ENCODE results near the gene SLC35C1.

SLC35C1 gene

GRCh38 chr11:45804761-45805304 lies at the start of gene SLC35C1:
Gene SLC35C1 (plus strand): TSS chr11:45805149. CDS start chr11:45805802, 653 bp downstream.
- DNase-seq (ENCODE audit: low read depth in 3 of 3) = peak; percentile 93 to 94 (median 93)

DNA sequence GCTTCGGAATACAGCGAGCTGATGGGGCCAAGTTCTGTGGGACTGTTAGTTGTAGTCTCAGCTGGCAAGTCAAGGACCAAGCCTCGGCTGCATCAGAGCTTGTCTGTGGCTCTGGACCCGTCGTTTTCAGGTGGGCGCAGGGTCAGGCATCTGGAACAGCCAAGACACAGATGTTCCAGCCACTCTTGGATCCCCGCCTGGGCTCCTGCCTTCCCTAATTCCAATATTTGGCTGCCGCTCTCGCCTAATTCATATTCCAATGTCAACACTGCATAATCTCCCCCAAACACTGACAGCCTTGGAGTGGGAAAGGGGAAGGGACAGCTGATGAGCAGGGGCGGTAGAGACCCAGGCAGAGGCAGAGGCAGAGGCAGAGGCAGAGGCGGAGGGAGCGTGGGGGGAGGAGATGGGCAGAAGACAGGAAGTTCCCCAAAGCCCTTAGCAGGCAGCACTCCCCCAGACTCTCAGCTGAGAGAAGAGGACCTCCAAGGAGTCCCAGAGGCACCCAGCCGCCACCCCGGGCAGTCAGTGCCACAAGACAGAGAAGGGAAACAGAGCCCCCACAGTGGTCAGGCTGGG lies 49.6 kb upstream of the SLC35C1 start:
- DNase-seq (ENCODE audit: low read depth in 3 of 3) = no peak

DNA sequence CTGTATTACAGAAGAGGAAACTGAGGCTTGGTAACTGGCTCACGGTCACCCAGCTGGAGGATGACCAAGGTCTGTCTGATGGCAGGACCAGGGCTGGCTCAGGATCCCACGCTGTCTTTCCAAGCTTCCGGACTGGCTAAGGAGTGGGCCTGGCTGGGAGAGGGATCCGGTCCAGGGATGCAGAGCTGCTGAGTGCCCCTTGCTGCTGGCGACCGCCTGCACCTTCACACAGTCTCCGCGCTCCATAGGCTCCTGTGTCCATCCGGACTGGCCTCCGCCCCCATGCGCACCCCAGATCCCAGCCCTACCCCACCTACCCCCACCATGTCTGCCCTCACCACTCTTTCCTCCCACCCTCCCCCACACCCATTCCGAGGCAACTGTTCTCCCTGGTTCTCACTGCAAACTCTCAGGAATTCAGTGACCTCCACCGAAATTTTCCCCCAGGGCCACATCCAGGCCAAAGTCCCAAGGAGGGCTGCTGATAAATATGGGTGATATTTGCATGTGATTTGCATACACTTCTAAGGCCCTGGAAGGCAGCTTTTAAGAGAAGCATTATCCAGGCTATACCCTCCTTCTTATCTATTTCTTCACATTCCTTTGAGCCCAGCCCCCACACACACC lies 48.5 kb upstream of the SLC35C1 start:
- DNase-seq (ENCODE audit: low read depth in 3 of 3) = no peak

DNA sequence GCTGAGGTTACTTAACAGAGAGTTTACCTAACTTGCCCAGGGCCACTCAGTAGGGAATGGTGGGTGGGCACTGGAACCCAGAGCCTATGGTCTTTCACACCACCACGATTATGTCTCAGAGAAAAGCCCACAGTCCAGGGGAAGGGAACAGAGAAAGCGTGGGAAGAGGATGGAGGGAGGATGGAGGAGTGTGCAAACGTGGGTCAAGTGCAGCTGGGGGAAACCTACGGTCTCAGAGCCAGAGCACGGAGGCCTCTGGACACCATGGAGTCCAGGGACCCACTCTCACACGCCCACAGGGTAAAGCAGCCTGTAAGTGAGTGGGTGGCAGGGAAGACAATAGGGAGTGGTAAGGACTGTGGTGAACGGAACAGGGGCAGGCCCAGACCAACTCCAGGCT lies 47.3 kb upstream of the SLC35C1 start:
- no peak for DNase-seq (ENCODE audit: low read depth in 3 of 3)

DNA sequence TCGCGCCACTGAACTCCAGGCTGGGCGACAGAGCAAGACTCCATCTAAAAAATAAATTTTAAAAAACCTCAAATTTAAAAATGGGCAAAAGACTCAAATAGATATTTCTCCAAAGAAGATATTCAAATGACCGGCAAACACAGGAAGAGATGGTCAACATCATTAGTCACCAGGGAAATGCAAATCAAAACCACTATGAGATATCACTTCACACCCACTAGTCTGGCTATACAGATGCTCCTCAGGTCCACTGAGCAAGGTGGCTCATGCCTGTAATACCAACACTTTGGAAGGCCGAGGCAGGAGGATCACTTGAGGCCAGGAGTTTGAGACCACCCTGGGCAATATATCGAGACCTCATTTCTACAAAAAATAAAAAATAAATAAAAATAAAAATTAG lies 43.3 kb upstream of the SLC35C1 start:
- no peak for DNase-seq (ENCODE audit: low read depth in 3 of 3)

DNA sequence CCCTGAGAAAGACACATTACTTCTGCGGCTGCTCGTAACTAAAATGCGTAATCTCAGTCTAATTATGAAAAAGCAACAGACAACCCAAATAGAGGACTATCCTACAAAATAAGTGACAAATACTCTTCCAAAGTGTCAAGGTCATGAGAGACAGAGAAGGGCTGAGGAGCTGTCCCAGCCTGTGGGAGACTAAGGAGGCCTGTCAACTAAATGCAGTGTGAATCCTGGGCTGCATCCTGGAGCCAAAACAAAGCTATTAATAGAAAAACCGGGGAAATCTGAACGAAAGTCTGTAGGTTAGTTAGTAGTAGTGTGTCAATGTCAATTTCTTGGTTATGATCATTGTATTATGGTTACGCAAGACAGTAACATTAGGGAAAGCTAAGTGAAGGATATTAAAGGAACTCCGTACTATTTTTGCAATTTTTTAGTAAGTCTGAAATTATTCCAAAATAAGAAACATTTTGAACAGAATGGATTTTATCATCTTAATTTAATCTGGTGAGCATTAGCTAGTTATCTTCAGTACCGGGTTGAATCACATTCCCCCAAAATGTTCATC lies 39.8 kb upstream of the SLC35C1 start:
- no peak for DNase-seq (ENCODE audit: low read depth in 3 of 3)

DNA sequence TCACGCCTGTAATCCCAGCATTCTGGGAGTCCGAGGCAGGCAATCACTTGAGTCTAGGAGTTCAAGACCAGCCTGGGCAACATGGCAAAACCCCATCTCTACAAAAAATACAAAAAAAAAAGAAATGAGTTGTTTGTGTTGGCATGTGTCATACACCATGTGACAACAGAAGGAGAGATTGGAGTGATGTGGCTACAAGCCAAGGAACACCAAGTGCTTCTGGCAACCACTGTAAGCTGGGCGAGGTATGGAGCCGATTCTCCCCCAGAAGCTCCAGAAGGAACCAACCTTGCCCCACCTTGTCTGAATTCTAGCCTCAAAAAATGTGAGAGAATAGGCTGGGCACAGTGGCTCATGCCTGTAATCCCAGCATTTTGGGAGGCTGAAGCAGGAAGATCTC lies 39.1 kb upstream of the SLC35C1 start:
- DNase-seq (ENCODE audit: low read depth in 3 of 3) = no peak

- no peak for DNase-seq (ENCODE audit: low read depth in 3 of 3)
Measured at GRCh38 chr11:45766469-45766868, 38.5 kb upstream of the SLC35C1 start.

GRCh38 chr11:45768486-45768885 lies 36.5 kb upstream of the SLC35C1 start:
- no peak for DNase-seq (ENCODE audit: low read depth in 3 of 3)

- DNase-seq (ENCODE audit: low read depth in 3 of 3) = no peak
Measured at GRCh38 chr11:45769960-45770359, 35.0 kb upstream of the SLC35C1 start.

GRCh38 chr11:45771193-45771565 lies 33.8 kb upstream of the SLC35C1 start:
- DNase-seq (ENCODE audit: low read depth in 3 of 3) = peak; percentile 50 to 55 (median 52)

DNA sequence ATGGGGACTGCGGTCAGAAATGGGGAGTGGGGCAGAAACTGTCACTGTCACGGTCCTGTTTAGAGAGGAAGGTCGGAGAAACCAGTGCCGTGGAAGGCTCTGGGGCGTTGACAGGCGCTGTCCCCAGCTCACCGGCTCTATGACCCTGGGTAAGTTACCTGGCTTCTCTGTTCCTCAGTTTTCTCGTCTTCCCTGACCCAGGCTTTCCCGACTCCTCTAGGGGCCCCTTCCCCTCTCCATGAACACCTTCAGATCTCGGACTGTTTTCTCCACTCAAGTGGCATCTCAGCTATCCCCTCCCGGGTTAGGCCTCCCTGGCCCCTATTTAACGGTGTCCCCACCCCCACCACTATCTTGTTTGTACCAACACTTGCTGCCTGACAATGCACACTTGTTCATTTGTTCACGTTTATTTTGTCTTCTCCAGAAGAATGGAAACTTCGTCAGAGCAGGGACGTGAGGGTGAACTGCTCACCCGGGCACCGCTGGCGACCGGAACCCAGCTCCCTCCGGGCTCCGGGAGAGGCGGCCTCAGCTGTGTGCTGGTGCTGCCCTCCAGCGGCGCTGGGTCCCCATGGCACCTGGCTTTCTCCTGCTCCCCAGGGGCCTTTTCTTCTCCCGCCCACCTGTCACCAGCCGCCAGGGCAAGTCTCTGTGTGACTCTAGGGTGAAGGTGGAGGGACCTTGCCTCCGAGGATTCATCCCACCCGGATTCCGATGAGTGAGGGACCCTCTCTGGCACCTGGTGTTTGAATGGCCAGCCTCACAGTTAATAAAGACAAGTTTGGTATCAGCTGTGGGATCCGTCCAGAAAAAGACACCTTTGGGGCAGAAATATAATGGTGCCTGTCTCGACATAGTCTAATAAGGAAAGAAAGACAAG lies 33.1 kb upstream of the SLC35C1 start:
- DNase-seq (ENCODE audit: low read depth in 3 of 3) = peak; percentile 66 to 79 (median 68)

DNA sequence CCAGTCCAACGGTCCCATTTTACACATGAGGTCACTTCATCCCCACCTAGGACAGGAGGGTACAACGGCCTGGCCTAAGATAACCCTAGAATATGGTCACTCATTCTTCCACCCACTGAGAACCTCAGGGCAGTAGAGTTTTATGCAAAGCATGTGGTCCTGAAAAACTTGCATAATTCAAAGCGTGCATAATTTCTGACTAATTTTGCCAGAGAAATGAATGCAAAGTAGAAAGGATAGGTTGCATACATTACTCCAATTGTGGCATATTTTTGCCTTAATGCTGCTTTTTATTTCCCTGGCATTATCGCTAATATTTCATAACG lies 32.5 kb upstream of the SLC35C1 start:
- DNase-seq (ENCODE audit: low read depth in 3 of 3) = no peak

DNA sequence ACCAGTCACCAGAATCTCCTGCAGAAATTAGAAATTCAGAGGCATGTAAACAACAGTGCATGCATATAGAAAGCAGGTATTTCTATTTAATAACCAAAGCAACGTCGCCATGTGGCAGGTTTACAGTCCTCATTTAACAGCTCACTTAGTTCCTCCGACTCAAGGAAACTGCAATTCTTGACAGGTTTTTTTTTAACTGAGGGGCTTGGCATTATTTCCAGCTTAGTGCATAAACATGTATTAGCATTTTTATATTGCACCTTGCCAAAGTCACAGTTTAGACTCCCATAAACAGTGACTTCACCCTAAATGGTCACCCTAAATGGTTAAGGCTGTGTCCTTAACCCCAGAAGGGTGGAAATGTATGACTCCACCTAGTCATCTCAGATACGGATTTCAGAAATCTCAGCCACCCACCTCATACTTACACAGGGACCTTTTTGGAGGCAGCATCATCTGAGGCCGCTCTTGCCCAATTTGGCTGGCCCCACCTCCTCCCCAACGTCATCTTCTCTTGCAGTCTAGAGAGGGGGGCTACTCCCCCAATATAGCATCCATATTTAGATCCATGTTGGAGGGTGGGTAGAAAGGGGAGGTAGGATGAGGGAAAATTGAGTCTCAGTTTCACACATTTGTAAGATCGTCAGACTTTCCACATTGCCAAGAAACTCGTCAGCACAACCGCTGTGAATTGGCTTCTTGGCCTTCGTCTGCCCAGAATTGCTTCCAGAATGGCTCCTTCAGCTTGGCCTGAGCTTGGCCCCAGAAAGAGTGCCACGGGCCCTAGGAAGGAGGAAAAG lies 31.8 kb upstream of the SLC35C1 start:
- no peak for DNase-seq (ENCODE audit: low read depth in 3 of 3)

DNA sequence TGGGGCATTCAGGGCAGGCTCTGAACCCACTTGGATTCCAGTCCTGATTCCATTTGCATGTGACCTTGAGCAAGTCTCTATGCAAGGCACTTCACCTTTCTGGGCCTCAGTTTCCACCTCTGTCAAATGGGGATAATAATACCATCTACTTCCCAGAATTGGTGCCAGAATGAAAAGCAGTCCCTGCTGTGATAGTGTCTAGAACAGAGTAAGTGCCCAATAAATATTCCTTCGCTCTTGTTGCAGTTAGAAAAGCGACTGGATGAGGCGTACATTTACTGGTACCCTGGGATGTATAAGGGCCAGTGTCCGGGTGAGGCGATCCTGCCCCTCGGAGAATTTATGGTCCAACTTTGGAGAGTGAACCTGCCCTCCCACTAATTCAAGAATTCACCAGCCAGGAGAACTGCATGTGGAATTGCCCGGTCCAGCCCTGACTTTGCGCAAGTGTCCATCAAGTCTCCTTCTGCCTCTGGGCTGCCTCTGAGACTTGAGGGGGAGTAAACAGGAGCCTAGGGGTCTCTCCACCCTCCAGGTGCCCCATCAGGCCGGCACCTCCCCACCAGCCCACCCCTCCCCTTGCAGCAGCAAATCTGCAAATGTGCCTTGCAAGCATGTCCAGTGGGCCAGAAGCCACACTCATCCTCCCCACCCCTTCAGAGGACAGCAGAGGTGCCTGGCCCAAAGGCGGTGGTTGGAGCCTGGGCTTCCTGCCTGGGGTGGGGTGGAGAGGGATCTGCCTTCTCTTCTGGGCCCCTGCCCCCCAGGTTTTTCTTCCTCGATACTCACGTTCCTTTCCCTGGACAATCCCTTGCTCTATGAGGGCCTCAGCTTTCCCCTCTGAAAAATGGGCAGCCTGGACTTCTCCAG lies 30.9 kb upstream of the SLC35C1 start:
- no peak for DNase-seq (ENCODE audit: low read depth in 3 of 3)

- DNase-seq (ENCODE audit: low read depth in 3 of 3) = no peak
Measured at GRCh38 chr11:45774786-45775185, 30.2 kb upstream of the SLC35C1 start.

GRCh38 chr11:45777127-45777969 lies 27.6 kb upstream of the SLC35C1 start:
- DNase-seq (ENCODE audit: low read depth in 3 of 3) = no peak

DNA sequence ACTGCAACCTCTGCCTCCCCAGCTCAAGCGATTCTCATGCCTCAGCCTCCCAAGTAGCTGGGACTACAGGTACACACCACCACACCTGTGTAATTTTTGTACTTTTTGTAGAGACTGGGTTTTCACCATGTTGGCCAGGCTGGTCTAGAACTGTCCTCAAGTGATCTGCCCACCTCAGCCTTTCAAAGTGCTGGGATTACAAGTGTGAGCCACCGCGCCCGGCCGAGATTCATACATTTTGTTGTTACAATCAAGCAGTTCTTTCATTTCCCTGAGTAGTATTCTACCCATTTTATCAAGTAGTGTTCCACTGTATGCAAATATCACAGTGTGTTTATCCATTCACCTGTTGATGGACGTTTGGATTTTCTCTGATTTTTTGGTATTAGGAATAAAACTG lies 26.6 kb upstream of the SLC35C1 start:
- no peak for DNase-seq (ENCODE audit: low read depth in 3 of 3)

DNA sequence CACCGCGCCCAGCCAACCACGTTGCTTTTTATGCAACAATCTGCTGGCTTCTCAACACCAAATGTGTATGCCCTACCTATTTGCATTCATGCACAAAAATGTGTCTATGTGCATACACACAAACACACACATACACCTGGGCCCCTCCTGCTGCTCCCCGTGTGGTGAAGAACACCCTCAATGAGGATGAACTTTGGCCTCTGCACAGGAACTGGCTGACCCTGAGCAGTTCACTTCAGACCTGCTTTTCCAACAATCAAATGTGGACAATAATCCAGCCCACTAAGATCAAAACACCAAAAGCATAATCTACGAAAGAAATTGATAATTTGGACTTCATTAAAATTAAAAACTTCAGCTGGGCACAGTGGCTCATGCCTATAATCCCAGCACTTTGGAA lies 25.3 kb upstream of the SLC35C1 start:
- DNase-seq (ENCODE audit: low read depth in 3 of 3) = no peak

- no peak for DNase-seq (ENCODE audit: low read depth in 3 of 3)
Measured at GRCh38 chr11:45786272-45786671, 18.7 kb upstream of the SLC35C1 start.

All from stimulated activated CD4-positive, alpha-beta T cell treated with anti-CD3 and anti-CD28 coated beads, TNF-alpha, amount 100 ng/mL, for 4 hours (primary cell).